Lower lobe of right lung (tissue), 2 donors: ENCODE measurements around the gene GOSR1. TPM values are rescaled to one million over a fixed set of nuclear protein-coding genes. Genes with fewer than 3 reads are reported as not detected.
"Not testable (repeated sequence)": the region's sequence is repeated elsewhere in the genome, so short reads cannot be mapped to it uniquely, and the experiment has no call there.

Source experiments
- ATAC-seq, 2 donors: fragments of 200-7000 bp; cut with Tn5 transposase; one replicate each; pipeline ENCODE4 v1.9.1; 2020 to 2022; ENCODE audit warnings: mild to moderate bottlenecking in 2 of 2, moderate library complexity in 2 of 2
- DNase-seq: peaks from one replicate; pipeline ENCODE4 v3.0.0-alpha.2; 2020
- H3K27ac ChIP-seq: fragments of 200-600 bp; one replicate; pipeline ENCODE4 v1.8.0; 2022
- H3K27me3 ChIP-seq: fragments of 200-600 bp; one replicate; pipeline ENCODE4 v1.8.0; 2022; ENCODE audit warnings: low read depth
- H3K36me3 ChIP-seq: fragments of 200-600 bp; one replicate; pipeline ENCODE4 v1.8.0; 2022; ENCODE audit warnings: mild to moderate bottlenecking
- H3K4me1 ChIP-seq: fragments of 200-600 bp; one replicate; pipeline ENCODE4 v1.8.0; 2022
- H3K4me3 ChIP-seq: fragments of 200-600 bp; one replicate; pipeline ENCODE4 v1.8.0; 2022; ENCODE audit warnings: mild to moderate bottlenecking
- H3K9me3 ChIP-seq: fragments of 200-600 bp; one replicate; pipeline ENCODE4 v1.8.0; 2022
- CTCF ChIP-seq: fragments of 200-600 bp; IDR thresholded peaks from one replicate; pipeline ENCODE4 v1.8.0; 2022; ENCODE audit warnings: antibody characterized with exemption, mild to moderate bottlenecking
- intact Hi-C: fragments of 100-400 bp; cut with DNase I; formaldehyde crosslinking; loops from one replicate; pipeline ENCODE4 v1.11.0; 2022
- total RNA-seq: library from RNA; stranded (reverse); fragmentation: NEBNext Ultra II Directional; extraction: Animal tissue kit (Norgen Biotek cat#: 25700); gene quantifications from one replicate; pipeline ENCODE4 v1.2.1, GENCODE V29; 2021
- donor health status: DM: no; HTN: yes; CAD: no; lungs with severe emphysema.

Gene GOSR1
- total RNA-seq, 1 donor from 2014 or later = 50.9 TPM

- no peaks in the 10 kb centered on the region for H3K9me3 ChIP-seq
- H3K27me3 ChIP-seq = no peaks in the 10 kb centered on the region
- TF ChIP-seq CTCF = no peak
- no peak overlapping the region for H3K4me3 ChIP-seq
- H3K4me1 ChIP-seq = no peaks in the 10 kb centered on the region
- no peak overlapping the region for H3K27ac ChIP-seq
- H3K36me3 ChIP-seq = peaks cover 14% of the 10 kb centered on the region
- DNase-seq (no peak), ATAC-seq (no peak)
- intact Hi-C loops = no loop called here
Measured at GRCh38 chr17:30526401-30526800, 49.2 kb downstream of the GOSR1 start.

- H3K9me3 ChIP-seq, intact Hi-C loops, H3K36me3 ChIP-seq, H3K4me1 ChIP-seq, ATAC-seq, H3K27ac ChIP-seq, H3K27me3 ChIP-seq, H3K4me3 ChIP-seq, DNase-seq: not testable (repeated sequence)
Measured at GRCh38 chr17:30528701-30529100, 51.5 kb downstream of the GOSR1 start.

- no peak overlapping the region for H3K4me3 ChIP-seq
- H3K27ac ChIP-seq = no peak overlapping the region
- H3K36me3 ChIP-seq = no peaks in the 10 kb centered on the region
- ATAC-seq = no peak
- no peaks in the 10 kb centered on the region for H3K4me1 ChIP-seq
- H3K9me3 ChIP-seq = no peaks in the 10 kb centered on the region
- no peaks in the 10 kb centered on the region for H3K27me3 ChIP-seq
- intact Hi-C loops = no loop called here
- no peak for TF ChIP-seq CTCF
- DNase-seq = no peak
Measured at GRCh38 chr17:30530346-30531025, 53.3 kb downstream of the GOSR1 start.

GRCh38 chr17:30532871-30533270 is 55.7 kb downstream of the GOSR1 start:
- H3K36me3 ChIP-seq = no peaks in the 10 kb centered on the region
- H3K9me3 ChIP-seq = no peaks in the 10 kb centered on the region
- no peaks in the 10 kb centered on the region for H3K4me1 ChIP-seq
- no peak for ATAC-seq
- intact Hi-C loops = no loop called here
- DNase-seq = no peak
- H3K4me3 ChIP-seq = no peak overlapping the region
- H3K27me3 ChIP-seq = no peaks in the 10 kb centered on the region
- no peak for TF ChIP-seq CTCF
- H3K27ac ChIP-seq = no peak overlapping the region

GRCh38 chr17:30534298-30534697 is 57.1 kb downstream of the GOSR1 start:
- ATAC-seq (no peak), DNase-seq (no peak)
- Histone ChIP-seq H3K27ac (no peak overlapping the region), H3K4me1 (no peaks in the 10 kb centered on the region), H3K9me3 (no peaks in the 10 kb centered on the region), H3K27me3 (no peaks in the 10 kb centered on the region), H3K36me3 (no peaks in the 10 kb centered on the region), H3K4me3 (no peak overlapping the region)
- intact Hi-C loops = no loop called here
- TF ChIP-seq CTCF = no peak

- intact Hi-C loops = no loop called here
- Histone ChIP-seq H3K4me3 (no peak overlapping the region), H3K4me1 (no peaks in the 10 kb centered on the region), H3K27me3 (no peaks in the 10 kb centered on the region), H3K36me3 (no peaks in the 10 kb centered on the region), H3K9me3 (no peaks in the 10 kb centered on the region), H3K27ac (no peak overlapping the region)
- no peak for TF ChIP-seq CTCF
- no peak for DNase-seq
- ATAC-seq = peak in 1 of 2 donors; percentile 25
Measured at GRCh38 chr17:30534938-30535921, 58.0 kb downstream of the GOSR1 start.

- DNase-seq, H3K4me3 ChIP-seq, ATAC-seq, H3K36me3 ChIP-seq, H3K4me1 ChIP-seq, intact Hi-C loops, H3K9me3 ChIP-seq, H3K27me3 ChIP-seq, H3K27ac ChIP-seq: not testable (repeated sequence)
Measured at GRCh38 chr17:30536846-30537245, 59.6 kb downstream of the GOSR1 start.

- H3K4me1 ChIP-seq, H3K27me3 ChIP-seq, H3K36me3 ChIP-seq, DNase-seq, ATAC-seq, intact Hi-C loops, H3K4me3 ChIP-seq, H3K9me3 ChIP-seq, H3K27ac ChIP-seq: not testable (repeated sequence)
Measured at GRCh38 chr17:30537667-30538066, 60.5 kb downstream of the GOSR1 start.
